ENCODE measurements around the gene STIP1. TPM values are rescaled to one million over a fixed set of nuclear protein-coding genes. Genes with fewer than 3 reads are reported as not detected.

STIP1 gene
- total RNA-seq, 4 donors from 2014 or later: 53.3 to 109 (median 79.8) TPM

DNA sequence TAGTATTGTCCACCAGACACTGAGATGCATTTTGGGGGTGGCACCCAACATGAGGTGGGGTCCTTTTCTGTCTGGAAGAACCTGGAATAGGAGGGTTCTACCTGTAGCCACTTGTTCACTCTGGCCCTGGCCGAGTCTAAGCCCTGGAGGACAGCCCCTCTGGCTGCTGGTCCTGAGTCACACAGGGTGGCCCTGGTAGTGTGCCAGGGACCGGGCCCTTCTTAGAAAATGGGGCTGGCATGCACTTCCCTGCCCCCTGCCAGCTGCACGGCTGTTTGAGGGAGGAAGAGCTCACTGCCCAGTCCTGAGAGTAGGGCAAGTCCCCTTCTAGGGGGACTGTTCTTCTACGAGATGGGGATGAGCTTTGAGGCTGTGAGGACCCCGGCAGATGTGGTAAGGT is 67.5 kb downstream of the STIP1 start:
- no peak overlapping the region for H3K4me3 ChIP-seq
- DNase-seq (ENCODE audit: low spot score in 2 of 2): no peak
- TF ChIP-seq, protein P1, sequence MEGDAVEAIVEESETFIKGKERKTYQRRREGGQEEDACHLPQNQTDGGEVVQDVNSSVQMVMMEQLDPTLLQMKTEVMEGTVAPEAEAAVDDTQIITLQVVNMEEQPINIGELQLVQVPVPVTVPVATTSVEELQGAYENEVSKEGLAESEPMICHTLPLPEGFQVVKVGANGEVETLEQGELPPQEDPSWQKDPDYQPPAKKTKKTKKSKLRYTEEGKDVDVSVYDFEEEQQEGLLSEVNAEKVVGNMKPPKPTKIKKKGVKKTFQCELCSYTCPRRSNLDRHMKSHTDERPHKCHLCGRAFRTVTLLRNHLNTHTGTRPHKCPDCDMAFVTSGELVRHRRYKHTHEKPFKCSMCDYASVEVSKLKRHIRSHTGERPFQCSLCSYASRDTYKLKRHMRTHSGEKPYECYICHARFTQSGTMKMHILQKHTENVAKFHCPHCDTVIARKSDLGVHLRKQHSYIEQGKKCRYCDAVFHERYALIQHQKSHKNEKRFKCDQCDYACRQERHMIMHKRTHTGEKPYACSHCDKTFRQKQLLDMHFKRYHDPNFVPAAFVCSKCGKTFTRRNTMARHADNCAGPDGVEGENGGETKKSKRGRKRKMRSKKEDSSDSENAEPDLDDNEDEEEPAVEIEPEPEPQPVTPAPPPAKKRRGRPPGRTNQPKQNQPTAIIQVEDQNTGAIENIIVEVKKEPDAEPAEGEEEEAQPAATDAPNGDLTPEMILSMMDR (IDR thresholded peaks at IDR 0.05): no peak
- TF ChIP-seq POLR2A (IDR thresholded peaks at IDR 0.05) (no peak), EP300 (IDR thresholded peaks at IDR 0.05) (no peak)
- no peaks in the 10 kb centered on the region for H3K9me3 ChIP-seq
- H3K4me1 ChIP-seq: peaks cover 0 to 50% (median 21%) of the 10 kb centered on the region in 4 donors
- WGBS, 2 donors: 32 to 43% methylated on average over 5 of the region's 5 CpGs
- H3K36me3 ChIP-seq: peaks cover 0 to 41% (median 0%) of the 10 kb centered on the region in 3 donors
- H3K27me3 ChIP-seq: no peaks in the 10 kb centered on the region
- H3K27ac ChIP-seq: no peak overlapping the region

Other genes with a start within 250 kb of the STIP1 start
- 10 to 100 TPM in 1 of 4 donors, 1 to 10 TPM in 3; 4.9 to 13.5 (median 5.6) TPM for gene NAA40, start 247.2 kb upstream of the STIP1 start, total RNA-seq
- gene COX8A, start 211.6 kb upstream of the STIP1 start, total RNA-seq: 100 to 1,000 TPM; 337 to 421 (median 383) TPM
- gene OTUB1, start 199.7 kb upstream of the STIP1 start, total RNA-seq: 10 to 100 TPM; 35.0 to 86.7 (median 50.4) TPM
- 1 to 10 TPM in 1 of 4 donors, under 1 TPM in 3; 0.39 to 2.1 (median 0.52) TPM for gene FLRT1, start 150.2 kb upstream of the STIP1 start, total RNA-seq
- gene MACROD1, start 20.1 kb upstream of the STIP1 start, total RNA-seq: 10 to 100 TPM; 30.6 to 45.0 (median 35.0) TPM
- 10 to 100 TPM; 17.2 to 83.1 (median 29.6) TPM for gene FERMT3, start 20.6 kb downstream of the STIP1 start, total RNA-seq
- 10 to 100 TPM; 64.9 to 74.7 (median 68.7) TPM for gene TRPT1, start 40.0 kb downstream of the STIP1 start, total RNA-seq
- 10 to 100 TPM; 33.0 to 83.7 (median 60.2) TPM for gene NUDT22, start 40.1 kb downstream of the STIP1 start, total RNA-seq
- gene DNAJC4, start 44.4 kb downstream of the STIP1 start, total RNA-seq: 10 to 100 TPM; 20.1 to 42.0 (median 25.8) TPM
- 100 to 1,000 TPM in 2 of 4 donors, 10 to 100 TPM in 2; 84.3 to 129 (median 109) TPM for gene VEGFB, start 48.4 kb downstream of the STIP1 start, total RNA-seq
- 100 to 1,000 TPM in 1 of 4 donors, 10 to 100 TPM in 3; 38.2 to 101 (median 57.8) TPM for gene FKBP2, start 54.9 kb downstream of the STIP1 start, total RNA-seq
- gene PPP1R14B, start 60.8 kb downstream of the STIP1 start, total RNA-seq: 100 to 1,000 TPM in 1 of 4 donors, 10 to 100 TPM in 3; 79.7 to 187 (median 91.4) TPM
- gene PLCB3, start 65.4 kb downstream of the STIP1 start, total RNA-seq: 10 to 100 TPM; 18.0 to 44.4 (median 27.1) TPM
- gene BAD, start 98.5 kb downstream of the STIP1 start, total RNA-seq: 100 to 1,000 TPM; 110 to 143 (median 124) TPM
- gene GPR137, start 99.7 kb downstream of the STIP1 start, total RNA-seq: 10 to 100 TPM; 12.5 to 25.7 (median 20.0) TPM
- gene KCNK4, start 105.1 kb downstream of the STIP1 start, total RNA-seq: 1 to 10 TPM in 1 of 4 donors, not detected in 3; 1.2 TPM
- gene CATSPERZ, start 114.2 kb downstream of the STIP1 start, total RNA-seq: not detected
- 10 to 100 TPM; 26.0 to 39.3 (median 28.7) TPM for gene ESRRA, start 119.4 kb downstream of the STIP1 start, total RNA-seq
- gene TRMT112, start 131.4 kb downstream of the STIP1 start, total RNA-seq: 100 to 1,000 TPM; 290 to 381 (median 327) TPM
- gene PRDX5, start 131.9 kb downstream of the STIP1 start, total RNA-seq: 100 to 1,000 TPM; 142 to 246 (median 204) TPM
- gene CCDC88B, start 154.0 kb downstream of the STIP1 start, total RNA-seq: 10 to 100 TPM in 3 of 4 donors, 1 to 10 TPM in 1; 6.9 to 48.0 (median 14.4) TPM
- gene RPS6KA4, start 173.0 kb downstream of the STIP1 start, total RNA-seq: 10 to 100 TPM; 23.7 to 34.3 (median 26.2) TPM

Measured in tibial nerve (tissue), 4 donors.